ENCODE measurements around the gene NUP210.

DNA sequence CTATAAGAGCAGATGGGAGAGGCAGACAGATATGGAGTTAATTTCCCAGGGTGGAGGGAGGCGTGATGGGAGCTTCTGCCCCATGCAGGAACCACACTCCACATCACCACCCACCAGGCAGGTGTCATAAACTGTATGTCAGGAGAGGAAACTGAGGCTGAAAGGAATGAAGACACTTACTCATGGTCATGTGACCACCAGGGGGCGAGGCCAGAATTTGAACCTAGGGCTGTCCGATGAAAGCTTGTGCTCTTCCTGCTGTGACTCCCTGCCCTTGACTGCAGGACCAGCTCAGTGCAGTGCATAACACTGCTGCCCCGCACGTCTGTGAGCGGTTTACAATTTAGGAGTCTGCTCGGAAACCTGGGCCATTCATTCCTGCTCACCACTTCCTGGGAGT, 28.8 kb downstream of the NUP210 start:
- TF ChIP-seq, protein P1, sequence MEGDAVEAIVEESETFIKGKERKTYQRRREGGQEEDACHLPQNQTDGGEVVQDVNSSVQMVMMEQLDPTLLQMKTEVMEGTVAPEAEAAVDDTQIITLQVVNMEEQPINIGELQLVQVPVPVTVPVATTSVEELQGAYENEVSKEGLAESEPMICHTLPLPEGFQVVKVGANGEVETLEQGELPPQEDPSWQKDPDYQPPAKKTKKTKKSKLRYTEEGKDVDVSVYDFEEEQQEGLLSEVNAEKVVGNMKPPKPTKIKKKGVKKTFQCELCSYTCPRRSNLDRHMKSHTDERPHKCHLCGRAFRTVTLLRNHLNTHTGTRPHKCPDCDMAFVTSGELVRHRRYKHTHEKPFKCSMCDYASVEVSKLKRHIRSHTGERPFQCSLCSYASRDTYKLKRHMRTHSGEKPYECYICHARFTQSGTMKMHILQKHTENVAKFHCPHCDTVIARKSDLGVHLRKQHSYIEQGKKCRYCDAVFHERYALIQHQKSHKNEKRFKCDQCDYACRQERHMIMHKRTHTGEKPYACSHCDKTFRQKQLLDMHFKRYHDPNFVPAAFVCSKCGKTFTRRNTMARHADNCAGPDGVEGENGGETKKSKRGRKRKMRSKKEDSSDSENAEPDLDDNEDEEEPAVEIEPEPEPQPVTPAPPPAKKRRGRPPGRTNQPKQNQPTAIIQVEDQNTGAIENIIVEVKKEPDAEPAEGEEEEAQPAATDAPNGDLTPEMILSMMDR (IDR thresholded peaks at IDR 0.05): no peak
- TF ChIP-seq POLR2A (IDR thresholded peaks at IDR 0.05) (no peak), POLR2AphosphoS5 (IDR thresholded peaks at IDR 0.05) (no peak), EP300 (IDR thresholded peaks at IDR 0.05) (no peak)

All from suprapubic skin (tissue), 4 donors.